ENCODE measurements around the gene SNAPC3. TPM values are rescaled to one million over a fixed set of nuclear protein-coding genes. Genes with fewer than 3 reads are reported as not detected.

SNAPC3 gene
- polyA plus RNA-seq, 2 of the 4 experiments (the other 2 are of a cell fraction), result 28.9 to 35.1 TPM

DNA sequence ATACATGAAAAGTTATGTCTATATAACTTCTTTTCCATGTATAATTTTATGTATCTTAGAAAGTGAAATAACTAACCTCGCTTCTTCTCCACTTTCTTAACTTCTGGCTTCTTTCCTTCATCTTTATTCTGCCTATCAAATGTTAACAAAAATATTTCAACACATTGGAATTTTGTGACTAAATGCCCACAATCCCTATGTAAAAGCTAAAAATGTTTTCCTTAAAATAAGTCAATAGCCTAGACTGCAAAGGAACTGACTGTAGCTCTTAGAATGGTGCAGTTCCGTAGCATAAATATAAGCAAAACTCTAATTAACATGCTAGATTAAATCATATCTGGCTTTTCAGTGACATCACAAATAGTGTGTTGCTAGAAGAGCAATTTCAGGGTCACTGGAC lies 47.2 kb downstream of the SNAPC3 start:
- Histone ChIP-seq H3K4me3 (no peak overlapping the region), H3K27ac (no peak overlapping the region), H3K4me2 (no peak overlapping the region), H3K9me3 (no peaks in the 10 kb centered on the region), H3K4me1 (no peaks in the 10 kb centered on the region)
- ChIA-PET CTCF (interaction anchor here (0.9 to 1.5 kb wide), 3 partner anchors 9 to 11 kb away, joined by 3 to 4 read pairs (median 3); no protein-coding TSS in a partner anchor), POLR2A (no interaction called here)
- no peak for TF ChIP-seq JUN (IDR thresholded peaks at IDR 0.05)
- no peak for TF ChIP-seq BHLHE40 (IDR thresholded peaks at IDR 0.05; ENCODE audit: low read depth, low read length)
- no peak for TF ChIP-seq FOSL2 (IDR thresholded peaks at IDR 0.05)
- TF ChIP-seq FOSL2 (CRISPR knock-in tag; IDR thresholded peaks at IDR 0.05), result no peak
- no peak for TF ChIP-seq POLR2AphosphoS2 (conservative IDR thresholded peaks at IDR 0.05; ENCODE audit: low read length)
- TF ChIP-seq, protein P1, sequence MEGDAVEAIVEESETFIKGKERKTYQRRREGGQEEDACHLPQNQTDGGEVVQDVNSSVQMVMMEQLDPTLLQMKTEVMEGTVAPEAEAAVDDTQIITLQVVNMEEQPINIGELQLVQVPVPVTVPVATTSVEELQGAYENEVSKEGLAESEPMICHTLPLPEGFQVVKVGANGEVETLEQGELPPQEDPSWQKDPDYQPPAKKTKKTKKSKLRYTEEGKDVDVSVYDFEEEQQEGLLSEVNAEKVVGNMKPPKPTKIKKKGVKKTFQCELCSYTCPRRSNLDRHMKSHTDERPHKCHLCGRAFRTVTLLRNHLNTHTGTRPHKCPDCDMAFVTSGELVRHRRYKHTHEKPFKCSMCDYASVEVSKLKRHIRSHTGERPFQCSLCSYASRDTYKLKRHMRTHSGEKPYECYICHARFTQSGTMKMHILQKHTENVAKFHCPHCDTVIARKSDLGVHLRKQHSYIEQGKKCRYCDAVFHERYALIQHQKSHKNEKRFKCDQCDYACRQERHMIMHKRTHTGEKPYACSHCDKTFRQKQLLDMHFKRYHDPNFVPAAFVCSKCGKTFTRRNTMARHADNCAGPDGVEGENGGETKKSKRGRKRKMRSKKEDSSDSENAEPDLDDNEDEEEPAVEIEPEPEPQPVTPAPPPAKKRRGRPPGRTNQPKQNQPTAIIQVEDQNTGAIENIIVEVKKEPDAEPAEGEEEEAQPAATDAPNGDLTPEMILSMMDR (IDR thresholded peaks at IDR 0.05), result no peak
- TF ChIP-seq, protein P2, sequence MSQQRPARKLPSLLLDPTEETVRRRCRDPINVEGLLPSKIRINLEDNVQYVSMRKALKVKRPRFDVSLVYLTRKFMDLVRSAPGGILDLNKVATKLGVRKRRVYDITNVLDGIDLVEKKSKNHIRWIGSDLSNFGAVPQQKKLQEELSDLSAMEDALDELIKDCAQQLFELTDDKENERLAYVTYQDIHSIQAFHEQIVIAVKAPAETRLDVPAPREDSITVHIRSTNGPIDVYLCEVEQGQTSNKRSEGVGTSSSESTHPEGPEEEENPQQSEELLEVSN (IDR thresholded peaks at IDR 0.05; ENCODE audit: borderline replicate concordance, low read depth), result no peak
- TF ChIP-seq ESRRA (IDR thresholded peaks at IDR 0.05; ENCODE audit: borderline replicate concordance, low read length), result no peak
- whole genome bisulfite sequencing (ENCODE audit: missing lambda C conversion rate), result 89% methylated on average over 2 of the region's 2 CpGs
- FAIRE-seq (peak; percentile 56), ATAC-seq (no peak), DNase-seq (ENCODE audit: low read depth in 1 of 2, low spot score in 1 of 2) (no peak)

DNA sequence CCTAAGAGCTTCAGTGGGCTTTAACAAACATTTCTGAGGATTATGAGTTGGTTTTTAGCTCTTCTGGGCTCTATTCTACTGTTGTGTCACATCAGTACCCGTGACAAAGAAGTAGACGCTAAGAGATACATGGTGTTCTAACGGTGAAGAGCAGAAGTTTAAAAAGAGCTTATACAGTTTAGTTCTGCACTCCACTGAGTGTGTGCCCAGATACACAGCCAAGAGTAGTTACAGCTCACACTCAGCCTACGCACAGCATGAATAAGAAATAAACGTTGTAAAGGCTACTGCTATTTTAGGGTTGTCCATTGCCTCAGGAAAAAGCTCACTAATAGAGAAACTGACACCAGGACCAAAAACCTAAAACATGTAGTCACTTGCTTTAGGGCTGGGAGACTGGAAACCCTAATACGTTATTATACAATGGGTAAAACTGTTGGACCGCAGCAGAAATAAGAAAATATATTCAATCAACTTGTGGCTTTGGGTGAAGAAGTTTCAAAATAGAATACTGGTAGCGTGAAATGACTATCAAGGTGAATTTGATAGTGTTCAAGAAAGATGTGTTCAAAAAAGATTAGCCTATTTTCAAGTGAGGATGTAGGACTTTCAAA lies 53.4 kb downstream of the SNAPC3 start:
- TF ChIP-seq, protein P2 (IDR thresholded peaks at IDR 0.05; ENCODE audit: borderline replicate concordance, low read depth), result no peak
- TF ChIP-seq ESRRA (IDR thresholded peaks at IDR 0.05; ENCODE audit: borderline replicate concordance, low read length) (no peak), FOSL2 (IDR thresholded peaks at IDR 0.05) (no peak), FOSL2 (CRISPR knock-in tag; IDR thresholded peaks at IDR 0.05) (no peak), KDM5A (IDR thresholded peaks at IDR 0.05) (no peak), JUNB (IDR thresholded peaks at IDR 0.05) (no peak), CBX8 (IDR thresholded peaks at IDR 0.05) (no peak)
- TF ChIP-seq, protein P3, sequence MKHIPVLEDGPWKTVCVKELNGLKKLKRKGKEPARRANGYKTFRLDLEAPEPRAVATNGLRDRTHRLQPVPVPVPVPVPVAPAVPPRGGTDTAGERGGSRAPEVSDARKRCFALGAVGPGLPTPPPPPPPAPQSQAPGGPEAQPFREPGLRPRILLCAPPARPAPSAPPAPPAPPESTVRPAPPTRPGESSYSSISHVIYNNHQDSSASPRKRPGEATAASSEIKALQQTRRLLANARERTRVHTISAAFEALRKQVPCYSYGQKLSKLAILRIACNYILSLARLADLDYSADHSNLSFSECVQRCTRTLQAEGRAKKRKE (CRISPR knock-in tag; IDR thresholded peaks at IDR 0.05; ENCODE audit: low read depth), result no peak
- ChIA-PET CTCF (interaction anchor here (1.1 to 1.6 kb wide), 2 partner anchors 8 to 10 kb away, joined by 3 read pairs; no protein-coding TSS in a partner anchor), POLR2A (no interaction called here)
- ATAC-seq, result no peak
- Histone ChIP-seq H3K4me1 (no peaks in the 10 kb centered on the region), H3K9me3 (no peaks in the 10 kb centered on the region), H3K4me2 (no peak overlapping the region), H3K27ac (no peak overlapping the region), H3K4me3 (no peak overlapping the region)
- 94% methylated on average over 8 of the region's 8 CpGs for WGBS (ENCODE audit: missing lambda C conversion rate)
- no peak for FAIRE-seq
- no peak for DNase-seq (ENCODE audit: low read depth in 1 of 2, low spot score in 1 of 2)

DNA sequence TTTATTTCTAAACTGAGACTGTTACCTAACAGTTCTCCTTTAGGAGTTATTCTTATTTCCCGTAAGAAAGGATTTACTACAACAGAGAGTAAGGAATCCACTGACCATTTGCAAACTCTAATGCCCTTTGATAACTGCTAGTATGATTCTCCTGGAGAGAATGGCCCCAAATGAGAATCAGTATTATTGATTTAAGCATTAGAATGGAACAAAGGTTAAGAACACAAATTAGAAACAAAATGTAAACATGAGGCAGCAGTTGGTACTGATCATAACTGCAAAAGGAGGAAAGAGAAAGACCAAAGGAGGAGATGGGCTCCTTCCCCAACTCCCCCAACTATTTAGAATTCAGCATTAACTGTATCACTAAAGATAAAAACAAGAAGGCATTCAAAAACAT lies 57.4 kb downstream of the SNAPC3 start:
- DNase-seq (ENCODE audit: low read depth in 1 of 2, low spot score in 1 of 2), result no peak
- no peak for ATAC-seq
- Histone ChIP-seq H3K9me3 (no peaks in the 10 kb centered on the region), H3K4me1 (no peaks in the 10 kb centered on the region), H3K4me2 (no peak overlapping the region), H3K27ac (no peak overlapping the region), H3K4me3 (no peak overlapping the region)
- WGBS (ENCODE audit: missing lambda C conversion rate), result 97% methylated on average over 1 of the region's 1 CpG
- no peak for FAIRE-seq
- CTCF ChIA-PET, result no interaction called here
- TF ChIP-seq RARB (CRISPR knock-in tag; IDR thresholded peaks at IDR 0.05) (no peak), FOSB (CRISPR knock-in tag; IDR thresholded peaks at IDR 0.05) (no peak), MYC (IDR thresholded peaks at IDR 0.05; ENCODE audit: borderline replicate concordance, low read length) (no peak), TFCP2L1 (CRISPR knock-in tag; IDR thresholded peaks at IDR 0.05) (no peak), EHMT2 (IDR thresholded peaks at IDR 0.05; ENCODE audit: low read depth) (no peak), EHF (CRISPR knock-in tag; IDR thresholded peaks at IDR 0.05) (no peak), NR3C1 (IDR thresholded peaks at IDR 0.05) (no peak), HEYL (CRISPR knock-in tag; IDR thresholded peaks at IDR 0.05) (no peak), CBX2 (IDR thresholded peaks at IDR 0.05; ENCODE audit: borderline replicate concordance, low read depth) (no peak), BHLHE40 (IDR thresholded peaks at IDR 0.05; ENCODE audit: low read depth, low read length) (no peak), KDM5A (IDR thresholded peaks at IDR 0.05) (no peak)
- TF ChIP-seq, protein P4, sequence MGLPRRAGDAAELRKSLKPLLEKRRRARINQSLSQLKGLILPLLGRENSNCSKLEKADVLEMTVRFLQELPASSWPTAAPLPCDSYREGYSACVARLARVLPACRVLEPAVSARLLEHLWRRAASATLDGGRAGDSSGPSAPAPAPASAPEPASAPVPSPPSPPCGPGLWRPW (IDR thresholded peaks at IDR 0.05), result no peak
- TF ChIP-seq, protein P5, sequence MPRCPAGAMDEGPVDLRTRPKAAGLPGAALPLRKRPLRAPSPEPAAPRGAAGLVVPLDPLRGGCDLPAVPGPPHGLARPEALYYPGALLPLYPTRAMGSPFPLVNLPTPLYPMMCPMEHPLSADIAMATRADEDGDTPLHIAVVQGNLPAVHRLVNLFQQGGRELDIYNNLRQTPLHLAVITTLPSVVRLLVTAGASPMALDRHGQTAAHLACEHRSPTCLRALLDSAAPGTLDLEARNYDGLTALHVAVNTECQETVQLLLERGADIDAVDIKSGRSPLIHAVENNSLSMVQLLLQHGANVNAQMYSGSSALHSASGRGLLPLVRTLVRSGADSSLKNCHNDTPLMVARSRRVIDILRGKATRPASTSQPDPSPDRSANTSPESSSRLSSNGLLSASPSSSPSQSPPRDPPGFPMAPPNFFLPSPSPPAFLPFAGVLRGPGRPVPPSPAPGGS (IDR thresholded peaks at IDR 0.05), result no peak
- TF ChIP-seq, protein P6, sequence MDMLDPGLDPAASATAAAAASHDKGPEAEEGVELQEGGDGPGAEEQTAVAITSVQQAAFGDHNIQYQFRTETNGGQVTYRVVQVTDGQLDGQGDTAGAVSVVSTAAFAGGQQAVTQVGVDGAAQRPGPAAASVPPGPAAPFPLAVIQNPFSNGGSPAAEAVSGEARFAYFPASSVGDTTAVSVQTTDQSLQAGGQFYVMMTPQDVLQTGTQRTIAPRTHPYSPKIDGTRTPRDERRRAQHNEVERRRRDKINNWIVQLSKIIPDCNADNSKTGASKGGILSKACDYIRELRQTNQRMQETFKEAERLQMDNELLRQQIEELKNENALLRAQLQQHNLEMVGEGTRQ (IDR thresholded peaks at IDR 0.05), result no peak
- TF ChIP-seq, protein P7, sequence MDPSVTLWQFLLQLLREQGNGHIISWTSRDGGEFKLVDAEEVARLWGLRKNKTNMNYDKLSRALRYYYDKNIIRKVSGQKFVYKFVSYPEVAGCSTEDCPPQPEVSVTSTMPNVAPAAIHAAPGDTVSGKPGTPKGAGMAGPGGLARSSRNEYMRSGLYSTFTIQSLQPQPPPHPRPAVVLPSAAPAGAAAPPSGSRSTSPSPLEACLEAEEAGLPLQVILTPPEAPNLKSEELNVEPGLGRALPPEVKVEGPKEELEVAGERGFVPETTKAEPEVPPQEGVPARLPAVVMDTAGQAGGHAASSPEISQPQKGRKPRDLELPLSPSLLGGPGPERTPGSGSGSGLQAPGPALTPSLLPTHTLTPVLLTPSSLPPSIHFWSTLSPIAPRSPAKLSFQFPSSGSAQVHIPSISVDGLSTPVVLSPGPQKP (IDR thresholded peaks at IDR 0.05; ENCODE audit: low read depth, low read length), result no peak
- POLR2A ChIA-PET, result no interaction called here
